Vagina (tissue), 2 donors: Measurements from ENCODE around the gene PRSS38. TPM values are rescaled to one million over a fixed set of nuclear protein-coding genes. Genes with fewer than 3 reads are reported as not detected.

Source experiments
- DNase-seq, 2 donors: peaks; one replicate each; pipeline ENCODE4 v3.0.0-alpha.2; 2017; ENCODE audit errors: extremely low spot score in 2 of 2
- H3K27ac ChIP-seq: fragments of 200-600 bp; sonication (generic); one replicate; pipeline ENCODE4 v1.5.1; 2019
- H3K27me3 ChIP-seq: fragments of 200-600 bp; sonication (generic); one replicate; pipeline ENCODE4 v1.5.1; 2019
- H3K36me3 ChIP-seq, 2 donors: fragments of 200-600 bp; sonication (generic); one replicate each; pipeline ENCODE4 v1.5.1; 2017 to 2019
- H3K4me1 ChIP-seq: fragments of 200-600 bp; sonication (generic); one replicate; pipeline ENCODE4 v1.5.1; 2019
- H3K4me3 ChIP-seq, 2 donors: fragments of 200-600 bp; sonication (generic); 1 replicate in 1 of 2; 2 replicates in 1 of 2; pipeline ENCODE4 v1.5.1; 2016 to 2019
- H3K9me3 ChIP-seq: fragments of 200-600 bp; sonication (generic); one replicate; pipeline ENCODE4 v1.5.1; 2019
- POLR2A ChIP-seq, 2 donors: fragments of 450-650 bp; IDR thresholded peaks; one replicate each; pipeline ENCODE4 v1.6.1; 2017; ENCODE audit warnings: antibody characterized with exemption in 2 of 2, mild to moderate bottlenecking in 2 of 2, moderate library complexity in 2 of 2
- POLR2AphosphoS5 ChIP-seq, 2 donors: sonication (generic); formaldehyde crosslinking; IDR thresholded peaks; one replicate each; pipeline ENCODE4 v1.9.0; 2017; ENCODE audit warnings: antibody characterized with exemption in 2 of 2, mild to moderate bottlenecking in 2 of 2, low read depth in 1 of 2; ENCODE audit not compliant: insufficient read depth in 1 of 2
- intact Hi-C: fragments of 100-400 bp; cut with DNase I; formaldehyde crosslinking; loops from one replicate; pipeline ENCODE4 v1.15.1; 2023
- total RNA-seq: library from RNA; depleted of rRNA; stranded (reverse); fragments of >200 nt; gene quantifications from one replicate; pipeline ENCODE4 v1.2.3, GENCODE V29; 2016
- TF ChIP-seq, protein P1 (sequence below), 3 experiments: fragments of 450-650 bp in 2 of 3; fragments of 200-600 bp in 1 of 3; sonication (generic) in 1 of 3; IDR thresholded peaks; one replicate each; pipeline ENCODE4 v1.5.1; 2017 to 2019; ENCODE audit warnings: antibody characterized with exemption in 3 of 3, mild to moderate bottlenecking in 2 of 3, moderate library complexity in 2 of 3

PRSS38 gene
- total RNA-seq, 1 donor from 2014 or later: not detected

- H3K36me3 ChIP-seq: no peaks in the 10 kb centered on the region
- no peaks in the 10 kb centered on the region for H3K9me3 ChIP-seq
- DNase-seq: no peak
- no peaks in the 10 kb centered on the region for H3K27me3 ChIP-seq
- intact Hi-C loops: no loop called here
- TF ChIP-seq, protein P1, sequence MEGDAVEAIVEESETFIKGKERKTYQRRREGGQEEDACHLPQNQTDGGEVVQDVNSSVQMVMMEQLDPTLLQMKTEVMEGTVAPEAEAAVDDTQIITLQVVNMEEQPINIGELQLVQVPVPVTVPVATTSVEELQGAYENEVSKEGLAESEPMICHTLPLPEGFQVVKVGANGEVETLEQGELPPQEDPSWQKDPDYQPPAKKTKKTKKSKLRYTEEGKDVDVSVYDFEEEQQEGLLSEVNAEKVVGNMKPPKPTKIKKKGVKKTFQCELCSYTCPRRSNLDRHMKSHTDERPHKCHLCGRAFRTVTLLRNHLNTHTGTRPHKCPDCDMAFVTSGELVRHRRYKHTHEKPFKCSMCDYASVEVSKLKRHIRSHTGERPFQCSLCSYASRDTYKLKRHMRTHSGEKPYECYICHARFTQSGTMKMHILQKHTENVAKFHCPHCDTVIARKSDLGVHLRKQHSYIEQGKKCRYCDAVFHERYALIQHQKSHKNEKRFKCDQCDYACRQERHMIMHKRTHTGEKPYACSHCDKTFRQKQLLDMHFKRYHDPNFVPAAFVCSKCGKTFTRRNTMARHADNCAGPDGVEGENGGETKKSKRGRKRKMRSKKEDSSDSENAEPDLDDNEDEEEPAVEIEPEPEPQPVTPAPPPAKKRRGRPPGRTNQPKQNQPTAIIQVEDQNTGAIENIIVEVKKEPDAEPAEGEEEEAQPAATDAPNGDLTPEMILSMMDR (IDR thresholded peaks at IDR 0.05): no peak
- TF ChIP-seq POLR2A (IDR thresholded peaks at IDR 0.05) (no peak), POLR2AphosphoS5 (IDR thresholded peaks at IDR 0.05; ENCODE audit: insufficient read depth in 1 of 2, low read depth in 1 of 2) (no peak)
- no peak overlapping the region for H3K27ac ChIP-seq
- no peaks in the 10 kb centered on the region for H3K4me1 ChIP-seq
- no peak overlapping the region for H3K4me3 ChIP-seq
These were observed 38.7 kb downstream of the PRSS38 start for GRCh38 chr1:227854189-227854588.

DNA sequence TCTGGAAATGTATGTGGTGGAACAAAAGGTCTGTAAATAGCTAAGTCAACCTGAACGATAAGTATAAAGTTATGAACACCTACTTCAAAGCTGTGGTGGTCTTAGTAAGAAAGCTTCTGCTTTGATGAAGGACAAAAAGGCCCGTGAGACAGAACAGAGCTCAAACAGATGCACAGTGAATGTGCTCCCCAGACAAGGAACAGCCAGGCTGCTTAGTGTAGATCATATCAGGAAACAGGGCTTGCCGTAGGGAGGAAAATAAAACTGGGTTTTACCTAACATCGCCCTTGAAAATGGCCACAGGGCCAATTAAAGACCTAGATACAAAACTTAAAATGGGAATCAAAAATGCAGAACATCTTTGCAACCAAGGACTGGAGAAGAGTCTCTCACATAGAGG lies 40.2 kb downstream of the PRSS38 start:
- H3K27ac ChIP-seq: no peak overlapping the region
- TF ChIP-seq POLR2AphosphoS5 (IDR thresholded peaks at IDR 0.05; ENCODE audit: insufficient read depth in 1 of 2, low read depth in 1 of 2) (no peak), POLR2A (IDR thresholded peaks at IDR 0.05) (no peak)
- TF ChIP-seq, protein P1 (IDR thresholded peaks at IDR 0.05): no peak
- H3K4me3 ChIP-seq: no peak overlapping the region
- H3K36me3 ChIP-seq: no peaks in the 10 kb centered on the region
- H3K27me3 ChIP-seq: no peaks in the 10 kb centered on the region
- H3K9me3 ChIP-seq: no peaks in the 10 kb centered on the region
- intact Hi-C loops: no loop called here
- H3K4me1 ChIP-seq: no peaks in the 10 kb centered on the region
- DNase-seq: no peak

GRCh38 chr1:227856147-227856858 lies 40.8 kb downstream of the PRSS38 start:
- no peak for TF ChIP-seq POLR2AphosphoS5 (IDR thresholded peaks at IDR 0.05; ENCODE audit: insufficient read depth in 1 of 2, low read depth in 1 of 2)
- TF ChIP-seq, protein P1 (IDR thresholded peaks at IDR 0.05): no peak
- no peak for TF ChIP-seq POLR2A (IDR thresholded peaks at IDR 0.05)
- intact Hi-C loops: no loop called here
- Histone ChIP-seq H3K27me3 (no peaks in the 10 kb centered on the region), H3K27ac (no peak overlapping the region), H3K36me3 (no peaks in the 10 kb centered on the region), H3K9me3 (no peaks in the 10 kb centered on the region), H3K4me3 (no peak overlapping the region), H3K4me1 (no peaks in the 10 kb centered on the region)
- DNase-seq: no peak

DNA sequence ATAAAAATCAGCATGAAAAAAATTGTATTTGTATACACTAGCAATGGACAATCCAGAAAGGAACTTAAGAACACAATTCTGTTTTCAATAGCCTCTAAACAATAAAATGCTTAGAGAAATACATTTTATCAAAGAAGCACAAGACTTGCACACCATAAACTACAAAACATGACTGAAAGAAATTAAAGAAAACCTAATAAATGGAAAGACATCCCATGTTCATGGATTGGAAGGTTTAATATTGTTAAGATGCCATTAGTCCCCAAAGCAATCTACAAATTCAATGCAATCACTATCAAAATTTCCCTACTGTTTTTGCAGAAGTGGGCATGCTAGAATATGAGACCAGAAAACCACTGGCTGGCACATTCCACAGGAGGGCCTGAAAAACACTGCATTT lies 49.4 kb downstream of the PRSS38 start:
- Histone ChIP-seq H3K36me3 (no peaks in the 10 kb centered on the region), H3K9me3 (no peaks in the 10 kb centered on the region), H3K27ac (no peak overlapping the region), H3K4me1 (no peaks in the 10 kb centered on the region), H3K27me3 (no peaks in the 10 kb centered on the region), H3K4me3 (no peak overlapping the region)
- no peak for DNase-seq
- TF ChIP-seq POLR2AphosphoS5 (IDR thresholded peaks at IDR 0.05; ENCODE audit: insufficient read depth in 1 of 2, low read depth in 1 of 2): no peak
- TF ChIP-seq, protein P1 (IDR thresholded peaks at IDR 0.05): no peak
- TF ChIP-seq POLR2A (IDR thresholded peaks at IDR 0.05): no peak
- intact Hi-C loops: no loop called here

DNA sequence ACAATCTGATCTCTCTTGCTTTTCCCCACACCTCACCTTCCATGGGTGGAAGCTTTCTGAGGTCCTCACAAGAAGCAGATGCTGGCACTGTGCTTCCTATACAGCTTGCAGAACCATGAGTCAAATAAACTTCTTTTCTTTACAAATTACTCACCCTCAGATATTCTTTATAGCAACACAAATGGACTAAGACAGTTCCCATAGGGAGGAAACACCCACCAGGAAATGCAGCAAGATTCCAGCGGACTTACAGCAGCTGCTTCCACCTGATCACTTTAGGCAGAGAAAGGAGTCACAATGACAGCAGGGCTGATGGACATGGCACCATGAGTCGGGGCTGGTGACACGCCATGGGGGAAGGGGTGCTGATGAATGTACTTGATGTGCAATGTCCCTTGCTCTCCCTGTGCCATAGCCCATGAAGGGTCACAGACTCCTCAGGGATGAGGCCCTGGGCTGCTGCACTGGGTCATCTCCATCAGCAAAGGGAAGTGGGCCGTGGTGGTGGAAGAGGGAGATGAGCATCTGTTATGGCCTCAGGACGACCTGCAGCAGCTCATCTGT lies 53.9 kb downstream of the PRSS38 start:
- intact Hi-C loops: no loop called here
- TF ChIP-seq POLR2A (IDR thresholded peaks at IDR 0.05): no peak
- TF ChIP-seq, protein P1 (IDR thresholded peaks at IDR 0.05): no peak
- no peak for TF ChIP-seq POLR2AphosphoS5 (IDR thresholded peaks at IDR 0.05; ENCODE audit: insufficient read depth in 1 of 2, low read depth in 1 of 2)
- H3K36me3 ChIP-seq: no peaks in the 10 kb centered on the region
- no peaks in the 10 kb centered on the region for H3K27me3 ChIP-seq
- no peak for DNase-seq
- no peaks in the 10 kb centered on the region for H3K4me1 ChIP-seq
- no peak overlapping the region for H3K4me3 ChIP-seq
- H3K9me3 ChIP-seq: no peaks in the 10 kb centered on the region
- H3K27ac ChIP-seq: no peak overlapping the region
